HG03139 (cell line): ENCODE measurements around the gene CHST8.

ENCODE experiments used
- ATAC-seq: cut with Tn5 transposase; IDR thresholded peaks from one replicate; pipeline ENCODE4 v1.9.1; 2021; ENCODE audit not compliant: unreplicated experiment

CHST8 gene

DNA sequence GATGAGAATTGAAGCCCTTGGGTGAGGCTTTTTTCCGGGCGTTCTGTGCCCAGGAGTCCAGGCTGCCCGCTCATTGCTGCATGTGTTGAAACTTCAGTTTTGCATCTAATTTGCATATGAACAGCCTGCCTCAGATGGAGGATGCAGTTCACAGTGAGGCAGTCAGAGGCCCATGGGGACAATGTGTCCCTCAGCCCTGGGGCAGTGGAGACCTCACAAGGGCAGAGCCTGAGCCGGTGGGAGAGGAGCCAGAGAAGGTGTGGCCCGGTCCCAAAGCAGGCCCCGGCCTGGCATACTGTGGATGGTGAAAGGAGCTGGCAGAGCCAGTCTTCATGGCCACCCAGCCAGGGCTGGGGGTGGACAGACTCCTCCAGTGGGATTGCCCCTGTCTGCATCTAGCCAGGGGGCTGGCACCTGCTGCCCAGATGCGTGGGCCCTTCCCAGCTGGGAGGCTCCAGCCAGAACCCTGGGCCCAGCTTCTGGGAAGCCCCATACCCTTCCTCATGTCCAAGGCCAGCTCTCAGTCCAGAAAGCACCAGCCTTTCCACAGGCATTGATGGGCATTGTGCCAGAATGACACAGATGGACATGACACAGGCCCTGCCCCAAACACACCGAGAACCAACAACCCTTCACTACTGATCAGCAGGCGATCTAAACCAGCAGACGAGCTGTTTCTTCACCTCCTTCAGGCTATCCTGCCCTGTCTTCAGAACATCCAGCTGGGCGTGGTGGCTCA is 142.0 kb downstream of the CHST8 start:
- no peak for ATAC-seq

GRCh38 chr19:33766623-33767022 is 144.9 kb downstream of the CHST8 start:
- ATAC-seq, result no peak

GRCh38 chr19:33767898-33768413 is 146.2 kb downstream of the CHST8 start:
- ATAC-seq, result no peak

DNA sequence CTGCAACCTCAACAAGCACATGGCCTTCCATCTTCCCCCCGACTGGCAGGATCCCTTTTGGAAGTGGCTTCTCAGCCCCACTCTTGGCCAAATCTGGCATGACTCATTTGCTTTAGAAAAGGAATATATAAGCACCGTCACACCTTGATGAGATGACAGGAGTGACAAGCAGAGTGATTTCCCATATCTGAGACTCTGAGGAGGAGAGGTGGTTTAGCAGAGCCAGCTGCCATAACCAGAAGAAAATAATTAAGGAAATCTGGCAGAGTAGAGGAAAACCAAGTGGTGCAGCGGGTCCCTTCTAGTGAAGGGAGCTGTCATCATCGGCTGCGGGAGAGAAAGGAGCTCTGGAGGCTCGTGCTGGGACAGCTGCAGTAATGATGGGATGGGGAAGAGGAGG is 147.5 kb downstream of the CHST8 start:
- ATAC-seq, result no peak

DNA sequence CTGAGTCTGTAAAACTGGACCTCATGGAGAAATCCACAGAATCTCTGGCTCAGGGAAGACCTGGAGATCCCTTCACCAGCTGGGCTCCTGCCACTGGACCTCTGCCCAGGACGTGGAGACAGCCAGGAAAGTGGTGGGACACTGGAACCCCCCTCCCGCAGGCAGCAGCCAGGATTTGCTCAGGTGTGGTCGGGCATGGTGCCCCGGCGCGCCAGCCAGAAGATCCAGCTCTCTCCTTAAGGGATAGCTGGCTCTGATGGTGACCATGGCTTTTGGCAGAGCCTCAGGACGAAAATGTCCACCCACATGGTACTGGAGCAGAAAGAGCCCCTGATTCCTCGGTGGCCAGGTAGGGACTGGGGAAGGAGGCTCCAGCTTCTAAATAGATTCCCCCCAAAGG is 148.4 kb downstream of the CHST8 start:
- no peak for ATAC-seq

GRCh38 chr19:33771384-33772101 is 149.8 kb downstream of the CHST8 start:
- ATAC-seq, result no peak

GRCh38 chr19:33772102-33772857 is 150.5 kb downstream of the CHST8 start:
- no peak for ATAC-seq

DNA sequence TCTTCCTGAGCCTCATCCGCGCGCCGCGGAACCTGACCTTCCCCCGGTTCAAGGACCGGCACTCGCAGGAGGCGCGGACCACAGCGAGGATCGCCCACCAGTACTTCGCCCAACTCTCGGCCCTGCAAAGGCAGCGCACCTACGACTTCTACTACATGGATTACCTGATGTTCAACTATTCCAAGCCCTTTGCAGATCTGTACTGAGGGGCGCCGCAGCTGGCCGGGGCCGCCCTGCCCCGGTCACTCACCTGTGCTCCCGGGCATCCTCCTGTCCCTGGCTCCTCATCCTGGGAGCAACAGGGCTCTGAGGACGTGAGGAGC is 151.1 kb downstream of the CHST8 start:
- ATAC-seq, result no peak

DNA sequence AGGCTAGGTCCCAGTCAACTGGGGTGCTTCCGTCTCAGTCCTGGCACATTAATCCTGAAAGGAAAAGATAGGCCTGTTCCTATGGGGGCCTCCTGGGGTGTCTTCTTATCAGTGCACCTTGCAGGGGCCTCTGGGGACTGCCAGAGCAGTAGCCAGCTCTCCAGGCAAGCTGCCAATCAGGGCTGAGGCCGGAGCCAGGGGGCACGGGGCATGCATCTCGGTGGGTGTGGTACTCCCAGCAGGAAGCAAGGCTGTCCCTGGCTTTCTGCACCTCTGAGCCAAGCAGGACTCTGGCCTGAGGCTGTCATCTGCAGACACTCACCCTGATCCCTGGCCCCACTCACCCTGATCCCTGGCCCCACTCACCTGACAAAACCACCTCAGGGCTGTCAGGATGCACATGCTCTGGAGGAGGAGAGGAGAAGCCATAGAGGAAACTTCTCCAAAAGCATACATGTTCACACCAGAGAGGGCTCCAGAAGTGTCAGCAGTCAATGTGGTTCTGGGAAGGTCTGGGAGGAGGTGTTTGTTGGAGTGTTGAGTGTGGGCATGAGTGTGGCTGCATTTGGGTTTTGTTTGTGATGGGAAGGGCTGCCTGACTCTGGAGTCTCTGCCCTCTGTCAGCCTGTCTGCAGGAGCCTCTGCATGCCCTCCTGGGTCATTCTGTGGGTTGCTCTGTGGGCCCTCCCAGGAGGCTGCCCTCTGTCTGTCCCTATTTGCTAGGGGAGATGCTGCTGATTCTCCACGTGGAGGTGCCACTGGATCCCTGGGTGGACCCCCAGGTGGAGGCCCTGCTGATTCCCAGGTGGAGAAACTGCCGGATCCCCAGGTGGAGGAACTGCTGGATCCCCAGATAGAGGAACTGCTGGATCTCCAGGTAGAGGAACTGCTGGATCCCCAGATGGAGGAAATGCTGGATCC is 152.2 kb downstream of the CHST8 start:
- ATAC-seq, result no peak

- ATAC-seq, result no peak
Observed at GRCh38 chr19:33774751-33775150, 153.0 kb downstream of the CHST8 start.

DNA sequence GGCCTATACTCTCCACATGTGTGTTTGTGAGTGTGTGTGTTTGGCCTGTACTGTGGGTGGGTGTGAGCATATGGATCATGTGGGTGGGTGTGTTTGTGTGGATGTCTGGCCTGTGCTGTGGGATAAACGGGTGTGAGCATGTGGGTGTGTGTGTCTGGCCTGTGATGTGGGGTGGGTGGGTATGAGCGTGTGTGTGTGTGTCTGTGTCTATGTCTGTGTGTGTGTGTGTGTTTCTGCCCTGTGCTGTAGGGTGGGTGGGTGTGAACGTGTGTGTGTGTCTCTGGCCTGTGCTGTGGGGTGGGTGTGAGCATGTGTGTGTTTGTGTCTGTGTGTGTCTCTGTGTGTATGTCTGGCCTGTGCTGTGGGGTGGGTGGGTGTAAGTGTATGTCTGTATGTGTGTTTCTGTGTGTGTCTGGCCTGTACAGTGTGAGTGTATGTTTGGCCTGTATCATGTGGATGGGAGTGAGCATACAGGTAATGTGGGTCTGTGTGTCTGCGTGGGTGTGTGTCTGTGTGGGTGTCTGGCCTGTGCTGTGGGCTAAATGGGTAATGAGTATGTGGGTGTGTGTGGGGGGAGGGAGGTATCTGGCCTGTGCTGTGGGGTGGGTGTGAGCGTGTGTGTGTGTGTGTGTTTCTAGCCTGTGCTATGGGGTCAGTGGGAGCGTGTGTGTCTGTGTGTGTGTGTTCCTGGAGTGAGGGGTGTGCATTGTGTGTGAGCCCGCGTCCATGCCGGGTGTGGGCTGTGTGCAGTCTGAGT is 154.2 kb downstream of the CHST8 start:
- no peak for ATAC-seq

DNA sequence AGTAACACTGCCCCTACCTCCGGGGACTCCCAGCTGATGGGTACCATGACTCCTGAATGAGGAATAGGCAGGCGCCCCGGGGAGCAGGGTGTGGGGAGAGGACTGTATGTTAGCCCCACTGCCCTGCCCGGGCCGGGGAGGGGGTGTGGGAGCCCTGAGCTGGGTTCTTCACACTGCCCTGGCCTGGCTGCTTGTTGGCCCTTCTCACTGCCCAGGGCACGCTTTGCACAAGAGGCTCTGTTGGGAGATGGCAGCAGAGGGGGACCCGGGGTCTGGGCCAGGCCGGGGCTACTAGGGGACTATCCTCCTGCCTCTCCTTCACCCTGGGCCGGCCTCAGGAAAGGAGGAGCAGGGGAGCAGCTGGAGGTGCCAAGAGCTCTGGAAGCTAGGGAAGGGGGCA is 155.6 kb downstream of the CHST8 start:
- no peak for ATAC-seq

DNA sequence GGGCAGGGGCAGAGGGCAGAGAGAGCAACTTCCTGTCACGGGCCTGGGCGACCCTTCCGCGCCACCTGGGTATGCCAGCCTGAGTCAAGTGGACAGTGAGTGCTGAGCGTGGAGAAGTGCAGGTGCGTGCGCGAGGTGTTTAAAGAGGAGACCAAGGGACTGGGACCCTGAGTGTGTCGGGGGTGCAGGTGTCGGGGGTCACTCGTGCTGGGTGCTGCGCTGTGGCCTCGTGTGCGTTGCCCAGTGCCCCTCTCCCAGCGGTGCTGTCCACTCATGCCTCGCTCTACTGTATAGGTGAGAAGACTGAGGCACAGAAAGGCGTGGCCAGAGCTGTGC is 156.0 kb downstream of the CHST8 start:
- ATAC-seq, result no peak

DNA sequence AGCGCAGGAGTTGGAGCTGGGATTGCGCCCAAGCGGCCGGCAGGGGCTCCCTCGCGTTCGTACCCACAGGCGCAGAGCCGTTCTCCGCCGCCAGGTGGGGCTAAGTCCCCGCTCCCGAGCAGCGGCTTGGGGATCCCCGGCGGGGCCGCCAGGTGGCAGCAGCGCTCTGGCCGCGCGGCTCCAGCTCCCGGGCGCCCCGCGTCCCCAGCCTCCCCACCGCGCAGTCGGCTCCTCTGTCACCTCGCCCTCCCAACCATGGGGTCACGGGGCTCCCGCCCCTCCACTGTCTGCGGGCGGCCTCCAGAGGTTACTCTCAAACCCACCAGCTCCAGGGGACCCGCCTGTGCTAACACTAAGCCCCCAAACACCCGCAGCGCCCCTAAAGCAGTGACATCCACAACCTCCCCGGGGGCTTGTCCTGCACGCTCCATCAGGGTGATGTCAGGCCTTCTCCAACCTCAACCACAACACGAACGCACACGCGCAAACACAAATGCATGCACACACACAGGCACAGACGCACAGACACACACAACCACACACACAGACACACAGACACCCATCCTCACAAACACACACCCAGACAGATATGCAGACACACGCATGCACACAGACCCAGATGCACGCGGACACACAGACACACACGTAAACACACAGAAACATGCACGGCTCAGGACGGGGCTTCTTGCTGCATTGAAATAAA is 156.5 kb downstream of the CHST8 start:
- ATAC-seq, result peak; percentile 79

DNA sequence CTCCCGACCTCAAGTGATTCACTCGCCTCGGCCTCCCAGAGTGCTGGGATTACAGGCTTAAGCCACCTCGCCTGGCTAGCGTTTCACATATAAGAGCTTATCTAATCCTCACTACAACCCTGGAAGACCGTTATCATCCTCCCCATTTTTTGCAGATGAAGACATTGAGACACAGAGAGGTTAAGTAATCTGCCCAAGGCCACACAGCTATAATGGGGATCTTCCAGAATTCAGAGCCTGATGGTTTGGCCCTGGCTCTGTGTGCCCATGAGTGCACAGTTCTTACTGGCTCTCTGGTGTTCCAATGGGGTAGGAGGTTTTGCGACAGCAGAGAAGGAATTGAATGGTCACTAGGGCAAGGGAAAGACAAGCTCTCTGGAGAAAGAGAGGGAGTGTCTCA is 158.1 kb downstream of the CHST8 start:
- no peak for ATAC-seq

DNA sequence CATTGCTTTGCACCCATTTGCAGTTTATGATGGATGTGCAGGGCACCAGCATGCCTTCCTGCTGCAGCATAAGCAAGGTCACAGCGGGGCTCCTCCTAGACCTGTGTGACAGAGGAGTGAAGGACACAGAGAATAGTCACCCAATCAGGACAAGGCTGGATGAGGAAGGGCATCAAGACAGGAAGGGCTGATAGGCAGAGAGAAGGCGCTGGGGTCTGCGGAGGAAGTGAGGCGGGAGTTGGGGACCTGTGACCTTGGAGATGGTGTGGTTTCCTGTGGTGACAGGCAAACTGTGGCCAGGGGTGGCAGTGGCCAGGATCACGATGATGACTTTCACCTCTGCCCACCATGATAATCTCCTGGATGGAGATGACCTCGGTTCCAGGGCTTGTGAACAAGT is 158.5 kb downstream of the CHST8 start:
- no peak for ATAC-seq

DNA sequence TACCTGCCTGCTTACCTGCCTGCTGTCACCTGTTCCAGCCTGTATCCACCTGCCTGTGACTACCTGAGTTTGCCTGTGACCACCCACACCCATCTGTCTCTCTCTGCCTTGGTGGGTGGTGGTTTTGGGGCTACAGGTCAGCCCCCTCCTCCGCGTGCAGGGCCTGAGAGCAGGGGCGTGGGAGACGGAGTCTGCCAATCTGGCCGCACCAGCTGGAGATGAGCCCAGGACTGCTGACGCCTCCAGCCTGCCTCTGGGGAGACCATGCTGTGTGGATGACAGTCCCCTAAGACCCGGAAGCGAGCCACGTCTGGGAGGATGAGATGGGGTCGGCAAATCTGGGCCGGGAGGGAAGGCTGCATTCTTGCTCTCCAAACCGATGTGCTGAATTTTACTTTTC is 159.0 kb downstream of the CHST8 start:
- ATAC-seq, result no peak

GRCh38 chr19:33781415-33781935 is 159.7 kb downstream of the CHST8 start:
- ATAC-seq, result no peak

- no peak for ATAC-seq
Observed at GRCh38 chr19:33781996-33782395, 160.2 kb downstream of the CHST8 start.
